ENCODE data around the gene ENO1. TPM values are rescaled to one million over a fixed set of nuclear protein-coding genes. Genes with fewer than 3 reads are reported as not detected.
"Not testable (repeated sequence)": the region's sequence is repeated elsewhere in the genome, so short reads cannot be mapped to it uniquely, and the experiment has no call there.

Gene ENO1
- total RNA-seq, 1 donor from 2014 or later: 1,269 TPM

GRCh38 chr1:8902765-8903164, 24.3 kb upstream of the ENO1 start:
- Mint-ChIP-seq H3K27ac (ENCODE audit: unreplicated experiment) (no peak overlapping the region), H3K9me3 (no peaks in the 10 kb centered on the region), H3K4me3 (no peak overlapping the region), H3K4me1 (peaks cover 2% of the 10 kb centered on the region), H3K36me3 (ENCODE audit: low read depth) (no peaks in the 10 kb centered on the region), H3K27me3 (ENCODE audit: low read depth) (no peaks in the 10 kb centered on the region)
- TF ChIP-seq CTCF (conservative IDR thresholded peaks at IDR 0.05): no peak
- no peak for DNase-seq (ENCODE audit: low read depth, low spot score)

DNA sequence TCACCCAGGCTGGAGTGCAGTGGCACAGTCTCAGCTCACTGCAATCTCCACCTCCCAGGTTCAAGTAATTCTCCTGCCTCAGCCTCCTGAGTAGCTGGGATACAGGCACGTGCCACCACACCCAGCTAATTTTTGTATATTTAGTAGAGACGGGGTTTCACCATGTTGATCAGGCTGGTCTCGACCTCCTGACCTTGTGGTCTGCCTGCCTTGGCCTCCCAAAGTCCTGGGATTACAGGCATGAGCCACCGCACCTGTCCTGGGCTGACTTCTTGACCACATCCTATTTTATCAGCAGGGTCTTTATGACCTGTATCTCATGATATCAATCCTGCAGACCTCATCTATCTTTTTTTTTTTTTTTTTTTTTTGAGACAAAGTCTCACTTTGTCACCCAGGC, 22.2 kb upstream of the ENO1 start:
- DNase-seq (ENCODE audit: low read depth, low spot score); H3K4me3 Mint-ChIP-seq; H3K27ac Mint-ChIP-seq (ENCODE audit: unreplicated experiment); H3K4me1 Mint-ChIP-seq; H3K27me3 Mint-ChIP-seq (ENCODE audit: low read depth); H3K9me3 Mint-ChIP-seq; H3K36me3 Mint-ChIP-seq (ENCODE audit: low read depth): not testable (repeated sequence)

GRCh38 chr1:8899046-8899445, 20.6 kb upstream of the ENO1 start:
- no peak overlapping the region for H3K27ac Mint-ChIP-seq (ENCODE audit: unreplicated experiment)
- no peaks in the 10 kb centered on the region for H3K36me3 Mint-ChIP-seq (ENCODE audit: low read depth)
- TF ChIP-seq CTCF (conservative IDR thresholded peaks at IDR 0.05): no peak
- no peaks in the 10 kb centered on the region for H3K9me3 Mint-ChIP-seq
- H3K4me3 Mint-ChIP-seq: no peak overlapping the region
- no peaks in the 10 kb centered on the region for H3K27me3 Mint-ChIP-seq (ENCODE audit: low read depth)
- no peaks in the 10 kb centered on the region for H3K4me1 Mint-ChIP-seq
- DNase-seq (ENCODE audit: low read depth, low spot score): no peak

- H3K9me3 Mint-ChIP-seq; DNase-seq (ENCODE audit: low read depth, low spot score); H3K36me3 Mint-ChIP-seq (ENCODE audit: low read depth); H3K4me3 Mint-ChIP-seq; H3K4me1 Mint-ChIP-seq; H3K27ac Mint-ChIP-seq (ENCODE audit: unreplicated experiment); H3K27me3 Mint-ChIP-seq (ENCODE audit: low read depth): not testable (repeated sequence)
These were observed 19.9 kb upstream of the ENO1 start for GRCh38 chr1:8898418-8898817.

GRCh38 chr1:8897505-8897904, 19.0 kb upstream of the ENO1 start:
- H3K27ac Mint-ChIP-seq (ENCODE audit: unreplicated experiment); H3K4me3 Mint-ChIP-seq; H3K27me3 Mint-ChIP-seq (ENCODE audit: low read depth); H3K36me3 Mint-ChIP-seq (ENCODE audit: low read depth); DNase-seq (ENCODE audit: low read depth, low spot score); H3K4me1 Mint-ChIP-seq; H3K9me3 Mint-ChIP-seq: not testable (repeated sequence)

- not testable (repeated sequence) for H3K4me3 Mint-ChIP-seq; H3K4me1 Mint-ChIP-seq; H3K9me3 Mint-ChIP-seq; H3K27me3 Mint-ChIP-seq (ENCODE audit: low read depth); H3K36me3 Mint-ChIP-seq (ENCODE audit: low read depth); DNase-seq (ENCODE audit: low read depth, low spot score); H3K27ac Mint-ChIP-seq (ENCODE audit: unreplicated experiment)
These were observed 18.3 kb upstream of the ENO1 start for GRCh38 chr1:8896775-8897174.

DNA sequence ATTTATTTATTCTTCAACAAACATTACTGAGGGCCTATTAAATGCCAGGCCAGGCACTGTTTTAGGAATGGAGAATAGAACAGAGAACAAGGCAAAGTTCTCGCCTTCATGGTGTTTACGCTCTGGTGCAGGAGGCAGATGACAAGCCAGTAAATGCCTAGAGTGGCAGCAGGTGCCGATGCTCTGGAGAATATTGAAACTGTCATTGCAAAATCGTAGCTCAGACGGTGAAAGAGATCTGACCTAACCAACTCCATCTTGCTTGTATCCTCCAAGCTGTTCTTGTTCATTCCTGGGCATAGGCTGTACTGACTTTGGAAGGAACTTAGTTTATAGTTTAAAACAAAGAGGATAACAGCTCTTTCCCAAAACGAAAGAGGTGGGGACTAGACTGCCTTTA, 13.5 kb upstream of the ENO1 start:
- Mint-ChIP-seq H3K27me3 (ENCODE audit: low read depth) (no peaks in the 10 kb centered on the region), H3K4me1 (peaks cover 3% of the 10 kb centered on the region), H3K36me3 (ENCODE audit: low read depth) (no peaks in the 10 kb centered on the region), H3K27ac (ENCODE audit: unreplicated experiment) (no peak overlapping the region), H3K9me3 (no peaks in the 10 kb centered on the region), H3K4me3 (no peak overlapping the region)
- no peak for DNase-seq (ENCODE audit: low read depth, low spot score)
- TF ChIP-seq CTCF (conservative IDR thresholded peaks at IDR 0.05): no peak

- no peak for TF ChIP-seq CTCF (conservative IDR thresholded peaks at IDR 0.05)
- DNase-seq (ENCODE audit: low read depth, low spot score): no peak
- Mint-ChIP-seq H3K4me1 (peaks cover 3% of the 10 kb centered on the region), H3K36me3 (ENCODE audit: low read depth) (no peaks in the 10 kb centered on the region), H3K27ac (ENCODE audit: unreplicated experiment) (no peak overlapping the region), H3K9me3 (no peaks in the 10 kb centered on the region), H3K4me3 (no peak overlapping the region), H3K27me3 (ENCODE audit: low read depth) (no peaks in the 10 kb centered on the region)
These were observed 12.9 kb upstream of the ENO1 start for GRCh38 chr1:8891401-8891800.

All from neural crest cell (in vitro differentiated cells).